B cell (primary cell): ENCODE results near the gene DPPA2. TPM values are rescaled to one million over a fixed set of nuclear protein-coding genes. Genes with fewer than 3 reads are reported as not detected.

Experiments
- ATAC-seq: fragments of 200-7000 bp; cut with Tn5 transposase; one replicate; pipeline ENCODE4 v1.10.0; 2021; ENCODE audit warnings: low read depth, mild to moderate bottlenecking, moderate number of reproducible peaks, moderate library complexity
- CTCF ChIA-PET: fragments of 350-600 bp; sonication (Branson Sonifier 250); formaldehyde crosslinking; loops from one replicate; lab custom pipeline; 2021; ENCODE audit warnings: antibody characterized with exemption, inconsistent platforms; lab: Charles Lee
- POLR2A ChIA-PET: fragments of 350-600 bp; sonication (Branson Sonifier 250); formaldehyde crosslinking; loops from one replicate; lab custom pipeline; 2021; ENCODE audit warnings: antibody characterized with exemption; lab: Charles Lee
- DNase-seq: peaks from one replicate; pipeline ENCODE4 v3.0.0; 2013
- H2AFZ ChIP-seq: 2 replicates; pipeline ENCODE4 v1.6.1; 2012; ENCODE audit warnings: mild to moderate bottlenecking, low read depth, low read length; ENCODE audit not compliant: insufficient read depth, poor library complexity, severe bottlenecking
- H3K27ac ChIP-seq, 2 donors: 1 replicate in 1 of 2; 2 replicates in 1 of 2; pipeline ENCODE4 v1.5.1; 2012 to 2013; ENCODE audit warnings: low read length in 2 of 2, mild to moderate bottlenecking in 2 of 2, moderate library complexity in 1 of 2
- H3K27me3 ChIP-seq, 4 experiments: fragments of 200-600 bp in 1 of 4; sonication (generic) in 1 of 4; replicated peaks in 1 of 4; 1 replicate in 2 of 4; 2 replicates in 2 of 4; pipeline versions ENCODE4 v1.6.1 to v1.7.0; 2013 to 2016; ENCODE audit warnings: low read length in 3 of 4, mild to moderate bottlenecking in 2 of 4, mixed read lengths in 1 of 4, moderate library complexity in 1 of 4; ENCODE audit not compliant: insufficient read depth in 4 of 4, control insufficient read depth in 3 of 4; ENCODE audit errors: control extremely low read depth in 1 of 4
- H3K36me3 ChIP-seq, 2 experiments: replicated peaks in 1 of 2; 1 replicate in 1 of 2; 2 replicates in 1 of 2; pipeline versions ENCODE4 v1.6.1 to v1.7.1; 2013; ENCODE audit warnings: low read length in 1 of 2; ENCODE audit not compliant: insufficient read depth in 2 of 2, control insufficient read depth in 1 of 2; ENCODE audit errors: control extremely low read depth in 1 of 2, extremely low read depth in 1 of 2
- H3K4me1 ChIP-seq, 2 donors: fragments of 200-600 bp in 1 of 2; sonication (generic) in 1 of 2; 1 replicate in 1 of 2; 2 replicates in 1 of 2; pipeline versions ENCODE4 v1.5.1 to v1.6.1; 2013 to 2017; ENCODE audit warnings: low read length in 2 of 2; ENCODE audit not compliant: control insufficient read depth in 2 of 2, insufficient read depth in 2 of 2
- H3K4me2 ChIP-seq: replicated peaks from 2 replicates; pipeline ENCODE3; 2012; ENCODE audit warnings: mild to moderate bottlenecking, low read depth, low read length; ENCODE audit not compliant: poor library complexity, severe bottlenecking
- H3K4me3 ChIP-seq, 5 experiments: fragments of 200-600 bp in 1 of 5; sonication (generic) in 1 of 5; 1 replicate in 3 of 5; 2 replicates in 2 of 5; pipeline versions ENCODE4 v1.5.1 to v1.7.0; 2011 to 2016; ENCODE audit warnings: low read length in 4 of 5, mild to moderate bottlenecking in 4 of 5, low read depth in 2 of 5, control low read depth in 1 of 5, moderate library complexity in 1 of 5; ENCODE audit not compliant: insufficient read depth in 1 of 5; ENCODE audit errors: control extremely low read depth in 1 of 5, extremely low read depth in 1 of 5
- H3K79me2 ChIP-seq: fragments of 200-600 bp; sonication (generic); one replicate; pipeline ENCODE4 v1.6.0; 2016; ENCODE audit warnings: low read length; ENCODE audit not compliant: control insufficient read depth, insufficient read depth
- H3K9ac ChIP-seq: fragments of 200-600 bp; sonication (generic); 2 replicates; pipeline ENCODE4 v1.6.1; 2017; ENCODE audit warnings: mild to moderate bottlenecking, low read length, moderate library complexity
- H3K9me3 ChIP-seq, 3 donors: one replicate each; pipeline versions ENCODE4 v1.6.1 to v1.7.1; 2013; ENCODE audit warnings: low read length in 2 of 3; ENCODE audit not compliant: control insufficient read depth in 2 of 3, insufficient read depth in 1 of 3; ENCODE audit errors: control extremely low read depth in 1 of 3
- H4K20me1 ChIP-seq: 2 replicates; pipeline ENCODE4 v1.6.0; 2012; ENCODE audit warnings: mild to moderate bottlenecking, low read length; ENCODE audit not compliant: insufficient read depth, control insufficient read depth, poor library complexity, severe bottlenecking
- H3K27ac Mint-ChIP-seq: one replicate; pipeline ENCODE4 v1.8.0; 2021; ENCODE audit warnings: mixed read lengths
- H3K27me3 Mint-ChIP-seq: one replicate; pipeline ENCODE4 v1.8.0; 2021; ENCODE audit warnings: mixed read lengths
- H3K4me1 Mint-ChIP-seq: one replicate; pipeline ENCODE4 v1.8.0; 2021; ENCODE audit warnings: mixed read lengths
- H3K4me3 Mint-ChIP-seq: one replicate; pipeline ENCODE4 v1.8.0; 2021; ENCODE audit warnings: mixed read lengths
- H3K9me3 Mint-ChIP-seq: one replicate; pipeline ENCODE4 v1.8.0; 2022; ENCODE audit warnings: mixed read lengths; ENCODE audit not compliant: insufficient read depth
- CTCF ChIP-seq: fragments of 200-600 bp; IDR thresholded peaks from one replicate; pipeline ENCODE4 v1.8.0; 2022; ENCODE audit warnings: antibody characterized with exemption, mild to moderate bottlenecking
- EZH2 ChIP-seq: IDR thresholded peaks from 2 replicates; pipeline ENCODE4 v1.6.1; 2012; ENCODE audit warnings: borderline replicate concordance, low read depth, mild to moderate bottlenecking, moderate library complexity, low read length; ENCODE audit not compliant: insufficient read depth, poor library complexity, severe bottlenecking
- WGBS: methylation state at CpG from one replicate; pipeline ENCODE4 v1.1.5; 2013; ENCODE audit warnings: missing lambda C conversion rate; ENCODE audit not compliant: insufficient coverage; 5-methylcytosine and 5-hydroxymethylcytosine counted together
- intact Hi-C: fragments of 100-400 bp; cut with micrococcal nuclease; formaldehyde crosslinking; loops from one replicate; pipeline ENCODE4 v1.10.0; 2022
- polyA plus RNA-seq: library from polyadenylated mRNA; depleted of rRNA; stranded (reverse); fragments of >200 nt; gene quantifications from 2 replicates; pipeline ENCODE4 v1.2.3, GENCODE V29; 2012
- total RNA-seq, 2 donors: library from RNA; stranded (reverse); fragments of 120-200 nt in 1 of 2; gene quantifications; 1 replicate in 1 of 2; 2 replicates in 1 of 2; pipeline versions ENCODE4 v1.2.3 to v1.2.4, GENCODE V29; 2013 to 2022

Gene DPPA2
- total and polyA plus RNA-seq, 2 donors (not counting 1 experiment from before 2014, with no cell fraction given): not detected

DNA sequence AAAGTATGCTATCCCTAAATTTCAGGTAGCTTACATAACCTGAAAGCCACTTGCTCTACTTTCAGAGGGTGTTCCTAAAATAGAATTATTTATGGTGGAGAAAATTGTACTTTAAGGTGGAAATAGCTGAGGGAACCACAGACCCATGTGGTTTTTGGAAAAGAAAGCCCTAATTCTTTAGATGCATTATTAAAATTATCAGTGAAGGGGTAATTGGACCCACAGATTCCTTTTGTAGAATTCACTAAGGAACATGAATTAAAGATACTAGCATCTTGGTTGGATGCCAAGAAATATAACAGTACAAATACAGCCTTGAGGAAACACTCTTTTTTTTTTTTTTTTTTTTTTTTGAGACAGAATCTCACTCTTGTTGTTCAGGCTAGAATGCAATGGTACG, 37.8 kb downstream of the DPPA2 start:
- Mint-ChIP-seq H3K4me1 (no peaks in the 10 kb centered on the region), H3K27ac (no peak overlapping the region), H3K4me3 (no peak overlapping the region), H3K9me3 (peaks cover 2% of the 10 kb centered on the region), H3K27me3 (no peaks in the 10 kb centered on the region)
- Histone ChIP-seq H3K4me3 (no peak overlapping the region), H3K79me2 (no peaks in the 10 kb centered on the region), H4K20me1 (no peaks in the 10 kb centered on the region), H3K4me1 (no peaks in the 10 kb centered on the region), H2AFZ (no peak overlapping the region), H3K4me2 (no peak overlapping the region), H3K9ac (no peak overlapping the region), H3K36me3 (no peaks in the 10 kb centered on the region), H3K27me3 (no peaks in the 10 kb centered on the region), H3K9me3 (no peaks in the 10 kb centered on the region), H3K27ac (no peak overlapping the region)
- ChIA-PET CTCF (interaction anchor here (1.0 kb wide), 1 partner anchor 11 kb away, joined by 4 read pairs; no protein-coding TSS in a partner anchor), POLR2A (no interaction called here)
- TF ChIP-seq CTCF (no peak), EZH2 (no peak)
- no peak for ATAC-seq
- WGBS: 89% methylated on average over 1 of the region's 1 CpG
- intact Hi-C loops: no loop called here
- no peak for DNase-seq

GRCh38 chr3:109278141-109278540, 38.2 kb downstream of the DPPA2 start:
- Histone ChIP-seq H3K27me3 (no peaks in the 10 kb centered on the region), H2AFZ (no peak overlapping the region), H3K79me2 (no peaks in the 10 kb centered on the region), H3K4me3 (no peak overlapping the region), H3K4me1 (no peaks in the 10 kb centered on the region), H3K36me3 (no peaks in the 10 kb centered on the region), H3K9me3 (no peaks in the 10 kb centered on the region), H4K20me1 (no peaks in the 10 kb centered on the region), H3K9ac (no peak overlapping the region), H3K27ac (no peak overlapping the region), H3K4me2 (no peak overlapping the region)
- Mint-ChIP-seq H3K4me3 (no peak overlapping the region), H3K27ac (no peak overlapping the region), H3K4me1 (no peaks in the 10 kb centered on the region), H3K27me3 (no peaks in the 10 kb centered on the region), H3K9me3 (peaks cover 2% of the 10 kb centered on the region)
- POLR2A ChIA-PET: no interaction called here
- DNase-seq (no peak), ATAC-seq (no peak)
- intact Hi-C loops: no loop called here
- CTCF ChIA-PET: interaction anchor here (1.0 kb wide), 1 partner anchor 10 kb away, joined by 4 read pairs; no protein-coding TSS in a partner anchor
- TF ChIP-seq EZH2: no peak
- no peak for TF ChIP-seq CTCF
- 49% methylated on average over 2 of the region's 3 CpGs for whole genome bisulfite sequencing
